Activated CD4-positive, alpha-beta T cell treated with anti-CD3 and anti-CD28 coated beads for 48 hours (primary cell): ENCODE measurements around the gene FSTL4.

ENCODE experiments used
- DNase-seq: peaks from one replicate; pipeline ENCODE4 v3.0.0-alpha.2; 2020

FSTL4 gene

GRCh38 chr5:133309984-133310621, 302.2 kb downstream of the FSTL4 start:
- no peak for DNase-seq

DNA sequence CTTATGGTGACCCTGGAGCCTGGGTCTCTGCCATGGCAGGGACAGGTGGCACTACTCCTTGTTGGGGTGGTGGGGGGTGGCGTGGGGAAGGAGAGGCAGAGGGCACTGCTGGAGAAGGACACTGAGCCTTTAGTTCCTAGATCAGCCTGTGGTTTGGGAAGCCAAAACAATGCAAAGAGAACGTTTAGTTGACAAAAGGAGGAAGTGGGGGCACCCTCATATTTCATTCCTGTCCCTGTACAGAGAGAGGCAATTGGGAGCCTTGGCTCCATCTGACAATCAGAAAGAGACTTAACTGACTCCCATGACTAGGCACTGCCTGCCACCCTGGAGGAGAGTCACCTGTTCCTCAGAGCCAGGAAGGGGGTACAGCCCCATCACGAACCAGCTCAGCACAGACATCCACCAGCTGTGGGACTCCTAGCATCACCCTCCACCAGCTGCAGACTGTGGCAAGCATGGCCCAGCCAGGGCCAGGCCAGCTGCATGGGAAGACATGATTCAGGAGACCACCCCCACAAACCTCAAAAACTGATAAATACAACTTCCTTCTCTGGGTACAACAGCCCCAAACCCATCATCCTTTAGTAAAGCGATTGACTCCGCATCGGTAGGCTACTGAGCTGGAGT, 303.1 kb downstream of the FSTL4 start:
- no peak for DNase-seq

- no peak for DNase-seq
Observed at GRCh38 chr5:133307275-133307674, 305.1 kb downstream of the FSTL4 start.

- no peak for DNase-seq
Observed at GRCh38 chr5:133304707-133305216, 307.6 kb downstream of the FSTL4 start.

GRCh38 chr5:133304178-133304577, 308.2 kb downstream of the FSTL4 start:
- no peak for DNase-seq

DNA sequence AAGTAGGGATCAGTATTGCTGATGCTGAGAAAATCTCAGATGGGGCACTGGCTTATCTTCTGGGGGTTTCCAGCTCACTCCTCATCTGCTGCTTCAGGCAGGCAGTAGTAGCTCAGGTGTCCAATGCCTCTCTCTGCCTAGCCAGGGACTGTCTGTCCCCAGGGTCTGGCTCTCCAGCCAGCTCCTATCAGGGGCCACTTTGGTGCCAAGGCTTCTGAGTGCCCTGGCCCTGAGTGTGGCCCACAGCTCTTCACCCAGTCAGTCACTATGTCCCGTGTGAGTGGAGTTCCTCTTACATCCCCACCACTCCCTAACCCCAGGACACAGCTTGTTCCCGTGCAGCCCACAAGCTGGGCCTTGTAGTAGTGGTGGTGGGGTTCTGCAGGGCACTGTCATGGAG, 309.0 kb downstream of the FSTL4 start:
- no peak for DNase-seq

- no peak for DNase-seq
Observed at GRCh38 chr5:133299728-133300127, 312.6 kb downstream of the FSTL4 start.

GRCh38 chr5:133299021-133299420, 313.3 kb downstream of the FSTL4 start:
- no peak for DNase-seq

DNA sequence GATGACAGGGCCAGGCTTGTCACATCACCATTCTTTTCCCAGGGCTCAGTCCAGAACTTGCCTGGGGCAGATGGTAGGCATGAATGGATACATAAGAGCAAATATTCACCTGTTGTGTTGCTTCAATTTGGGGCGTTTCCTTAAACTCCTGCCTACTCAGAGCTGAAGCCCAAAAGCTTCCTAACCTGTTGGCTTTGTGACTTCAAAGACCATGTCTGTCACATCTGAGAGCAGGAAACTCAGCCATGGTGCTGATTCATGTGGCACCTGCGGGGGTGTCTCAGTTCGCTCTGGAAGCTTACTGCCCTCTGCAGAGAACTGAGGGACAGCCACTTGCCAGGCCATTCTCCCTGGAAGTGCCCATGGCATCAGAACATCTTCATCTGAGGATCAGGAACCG, 313.9 kb downstream of the FSTL4 start:
- DNase-seq: peak; percentile 51

- DNase-seq: no peak
Observed at GRCh38 chr5:133297293-133297692, 315.0 kb downstream of the FSTL4 start.

DNA sequence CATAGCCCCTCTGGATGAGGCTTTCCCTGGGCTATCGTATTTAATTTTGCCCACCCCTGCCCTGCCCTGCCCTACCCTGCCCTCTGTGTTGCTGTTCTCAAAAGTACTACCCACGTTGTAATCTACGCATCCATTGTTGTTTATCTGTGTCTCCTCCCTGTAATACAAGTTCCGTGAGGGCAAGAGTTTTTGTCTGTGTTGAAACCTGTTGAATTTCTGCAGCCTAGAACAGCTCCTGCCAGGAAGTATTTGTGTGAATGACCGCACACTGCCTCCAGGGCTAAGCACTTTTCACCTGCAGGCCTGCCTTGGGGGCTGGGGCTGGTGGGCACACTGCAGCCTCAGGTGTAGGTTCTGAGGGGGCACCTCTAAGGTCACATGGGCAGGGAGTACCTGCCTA, 315.7 kb downstream of the FSTL4 start:
- DNase-seq: no peak

DNA sequence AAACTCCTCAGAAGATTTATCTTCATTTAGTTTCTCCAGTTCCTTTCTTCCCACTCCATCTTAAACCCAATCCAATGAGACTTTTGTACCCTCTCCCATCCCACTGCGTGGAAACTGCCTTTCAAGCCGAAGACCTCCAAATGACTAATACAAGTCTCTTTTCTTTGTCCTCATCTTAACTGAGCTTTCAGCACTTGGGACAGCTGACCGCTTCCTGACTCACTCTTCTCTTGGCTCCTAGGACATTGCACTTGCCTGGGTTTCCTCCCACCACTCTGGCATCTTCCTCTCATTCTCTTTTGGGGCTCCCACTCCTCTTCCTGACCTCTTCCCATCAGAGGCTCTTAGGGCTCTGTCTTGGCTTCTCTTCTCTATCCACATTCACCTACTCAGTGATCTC, 316.8 kb downstream of the FSTL4 start:
- DNase-seq: no peak

DNA sequence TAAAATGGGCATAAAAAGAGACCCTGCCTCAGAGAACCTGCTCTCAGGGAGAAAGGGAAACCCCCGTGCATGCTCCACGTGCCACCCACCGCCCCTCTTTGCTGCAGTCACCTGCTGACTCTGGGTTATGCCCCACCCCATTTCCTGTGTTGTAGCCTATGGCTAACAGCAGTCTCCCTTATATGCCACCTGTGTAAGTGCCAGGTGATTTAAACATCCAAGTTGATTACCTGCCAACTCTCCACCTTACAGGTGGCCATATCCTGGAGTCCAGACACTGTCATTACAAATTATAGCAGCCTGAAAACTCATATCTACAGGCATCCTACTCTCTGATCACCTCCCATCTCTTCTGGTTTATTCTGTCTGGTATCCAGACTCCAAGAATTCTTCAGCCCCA, 318.0 kb downstream of the FSTL4 start:
- DNase-seq: no peak

DNA sequence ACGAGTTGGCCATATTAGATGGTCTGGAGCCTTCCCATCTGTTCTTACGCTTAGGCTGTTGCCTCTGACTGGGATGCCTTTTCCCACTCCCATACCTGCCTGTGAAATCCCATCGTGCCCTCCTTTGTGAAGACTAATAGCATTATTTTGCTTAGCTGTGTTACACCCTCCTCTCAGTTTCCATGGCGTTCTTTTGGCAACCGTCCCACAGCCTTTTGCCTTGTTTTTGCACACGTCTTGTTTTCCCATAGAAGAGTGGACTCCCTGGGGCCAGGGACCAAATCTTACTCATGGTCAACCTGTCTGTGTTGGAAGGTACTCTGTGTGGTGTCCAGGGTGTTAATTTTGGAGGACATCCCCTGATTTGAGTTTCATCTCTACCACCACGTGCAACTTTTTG, 318.4 kb downstream of the FSTL4 start:
- no peak for DNase-seq

- no peak for DNase-seq
Observed at GRCh38 chr5:133292300-133292699, 320.0 kb downstream of the FSTL4 start.

DNA sequence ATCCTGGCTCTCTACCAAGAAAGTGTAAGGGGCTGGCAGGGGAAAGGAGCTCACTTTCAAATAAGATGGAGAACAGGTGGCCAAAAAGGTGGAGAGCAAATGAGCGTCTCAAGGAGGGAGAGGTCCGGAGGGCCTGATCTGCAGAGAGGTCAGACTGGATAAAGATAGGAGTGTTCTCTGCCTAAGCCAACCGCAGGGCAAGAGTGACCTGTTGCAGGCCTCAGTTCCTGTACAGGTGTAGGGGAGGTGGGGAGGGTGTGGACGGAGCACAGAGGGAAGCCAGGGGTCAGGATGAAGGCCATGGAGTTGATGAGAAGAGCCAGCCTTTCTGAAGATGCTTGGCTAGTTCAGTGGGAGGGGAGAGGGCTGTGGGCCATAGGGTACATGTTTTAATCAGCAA, 320.8 kb downstream of the FSTL4 start:
- DNase-seq: no peak

GRCh38 chr5:133290669-133291240, 321.6 kb downstream of the FSTL4 start:
- no peak for DNase-seq

GRCh38 chr5:133289686-133290367, 322.5 kb downstream of the FSTL4 start:
- DNase-seq: no peak

- DNase-seq: peak; percentile 54
Observed at GRCh38 chr5:133287500-133287899, 324.8 kb downstream of the FSTL4 start.

DNA sequence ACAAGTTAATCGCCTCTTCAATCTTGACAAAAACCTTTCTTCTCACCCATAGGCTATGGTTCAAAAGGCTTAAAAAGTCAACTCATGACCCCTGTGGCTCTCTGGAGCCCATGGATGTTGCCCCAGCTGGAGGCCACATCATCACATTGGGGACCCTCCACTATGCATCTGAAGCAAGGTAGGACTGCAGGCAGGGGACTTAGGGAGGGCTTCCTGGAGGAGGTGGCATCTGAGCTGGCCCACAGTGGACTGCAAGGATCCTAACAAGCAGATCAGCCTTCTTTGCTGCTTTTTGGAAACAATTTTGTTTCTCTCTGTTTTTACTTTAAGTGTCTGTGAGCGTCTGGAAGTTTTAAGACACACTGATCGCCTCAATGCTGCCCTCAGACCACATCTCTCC, 325.9 kb downstream of the FSTL4 start:
- no peak for DNase-seq

DNA sequence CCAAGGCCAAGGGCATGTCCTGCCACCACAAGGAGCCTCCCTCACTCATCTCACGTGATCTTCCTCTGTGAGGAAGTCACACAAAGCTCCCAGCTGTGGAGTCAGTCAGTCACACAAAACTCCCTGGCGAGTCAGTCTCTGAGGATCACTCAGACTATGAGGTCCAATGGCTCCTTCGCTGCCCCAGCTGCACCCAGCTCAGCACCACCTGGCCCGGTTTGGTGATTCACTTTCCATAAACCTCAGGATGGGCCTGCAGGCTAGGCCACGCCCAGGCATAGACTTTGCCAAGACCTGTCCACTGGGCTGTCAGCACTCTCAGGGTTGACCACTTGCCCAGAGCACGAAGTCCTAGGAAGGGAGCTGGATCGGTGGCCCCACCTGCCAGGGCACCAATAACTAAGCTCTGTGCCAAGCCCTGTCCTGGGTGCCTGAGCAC, 326.7 kb downstream of the FSTL4 start:
- peak; percentile 24 for DNase-seq

DNA sequence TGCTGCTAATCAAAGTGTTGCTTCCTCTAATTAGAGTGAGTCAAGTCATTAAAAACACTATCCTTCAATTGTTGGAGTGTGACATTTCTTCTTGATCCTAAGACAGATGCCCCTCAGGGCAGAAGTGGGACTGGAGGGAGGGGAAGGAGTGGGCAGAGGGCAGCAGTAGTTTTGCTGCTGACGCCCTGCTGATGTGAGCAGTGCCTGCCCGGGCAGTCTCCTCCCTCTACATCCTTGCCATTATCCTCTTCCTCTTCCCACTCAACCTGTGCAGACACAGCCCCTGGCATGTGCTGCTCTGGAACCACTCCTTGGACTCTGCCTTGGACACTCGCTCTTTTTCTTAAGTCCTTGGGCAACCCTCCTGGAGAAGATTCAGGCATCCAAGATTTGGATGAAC, 328.0 kb downstream of the FSTL4 start:
- DNase-seq: no peak

- no peak for DNase-seq
Observed at GRCh38 chr5:133278317-133278716, 334.0 kb downstream of the FSTL4 start.

- no peak for DNase-seq
Observed at GRCh38 chr5:133277744-133278143, 334.6 kb downstream of the FSTL4 start.
